ENCODE data around the gene RIC1. TPM values are rescaled to one million over a fixed set of nuclear protein-coding genes. Genes with fewer than 3 reads are reported as not detected.

The RIC1 gene
- total and polyA plus RNA-seq, 2 of the 8 experiments (the other 6 are each of a cell fraction or from before 2014, with no cell fraction given) = 10.7 to 24.5 TPM

- 89% methylated on average over 3 of the region's 3 CpGs; no CpG with 5 or more reads in 1 of the 2 experiments for WGBS, 2 experiments (ENCODE audit: extremely low coverage in 1 of 2, insufficient coverage in 1 of 2, insufficient read length in 1 of 2, insufficient replicate concordance in 2 of 2, low coverage in 1 of 2, low lambda C conversion rate in 2 of 2, missing lambda C conversion rate in 1 of 2)
- DNase-seq (ENCODE audit: low read depth in 1 of 2, low spot score in 2 of 2) = no peak
- Histone ChIP-seq H4K91ac (replicated peaks; ENCODE audit: insufficient read length, low read length) (no peak overlapping the region), H3K79me1 (ENCODE audit: low read depth, low read length) (no peaks in the 10 kb centered on the region), H3K18ac (ENCODE audit: extremely low read depth, low read length) (no peak overlapping the region), H3K4me3 (ENCODE audit: extremely low read depth in 1 of 4, insufficient read depth in 2 of 4, low read depth in 3 of 4, low read length in 4 of 4) (no peak overlapping the region), H3K27me3 (replicated peaks in 1 of 4; ENCODE audit: control insufficient read depth in 3 of 4, extremely low read depth in 1 of 4, insufficient read depth in 3 of 4, low read length in 3 of 4) (no peaks in the 10 kb centered on the region), H3K56ac (replicated peaks; ENCODE audit: insufficient read length, low read depth, low read length) (no peak overlapping the region), H4K5ac (ENCODE audit: insufficient read length, low read depth, low read length) (no peak overlapping the region), H4K20me1 (replicated peaks in 1 of 2; ENCODE audit: control insufficient read depth in 1 of 2, insufficient read depth in 2 of 2, low read length in 2 of 2) (no peaks in the 10 kb centered on the region), H3K4me2 (ENCODE audit: insufficient read depth in 1 of 2, low read depth in 2 of 2, low read length in 2 of 2) (no peak overlapping the region), H3K23me2 (ENCODE audit: low read depth, low read length) (no peaks in the 10 kb centered on the region), H3K4ac (replicated peaks; ENCODE audit: insufficient read length, low read depth, low read length) (no peak overlapping the region), H2BK12ac (ENCODE audit: low read depth, low read length) (no peak overlapping the region), H2BK5ac (ENCODE audit: low read depth, low read length) (no peak overlapping the region), H3K14ac (ENCODE audit: insufficient read length) (no peak overlapping the region), H3K36me3 (ENCODE audit: control insufficient read depth in 2 of 4, insufficient read depth in 4 of 4, low read length in 3 of 4) (no peaks in the 10 kb centered on the region), H2BK20ac (ENCODE audit: low read length) (no peak overlapping the region), H2AK5ac (ENCODE audit: low read depth, low read length) (no peak overlapping the region), H4K8ac (ENCODE audit: extremely low read depth, insufficient read depth, low read length) (no peak overlapping the region), H2BK120ac (replicated peaks; ENCODE audit: low read depth, low read length) (no peak overlapping the region), H3K23ac (ENCODE audit: insufficient read length) (no peak overlapping the region), H3K27ac (ENCODE audit: low read depth, low read length) (no peak overlapping the region), H3K9ac (replicated peaks in 1 of 4; ENCODE audit: extremely low read depth in 1 of 4, low read depth in 3 of 4, low read length in 3 of 4) (no peak overlapping the region), H2AFZ (ENCODE audit: low read length) (no peak overlapping the region), H3K79me2 (ENCODE audit: control insufficient read depth in 1 of 2, insufficient read depth in 2 of 2, low read length in 2 of 2) (no peaks in the 10 kb centered on the region), H3K9me3 (ENCODE audit: insufficient read depth in 2 of 2, low read depth in 1 of 2, low read length in 1 of 2) (no peaks in the 10 kb centered on the region), H3K4me1 (replicated peaks in 1 of 4; ENCODE audit: control insufficient read depth in 3 of 4, insufficient read depth in 4 of 4, low read length in 3 of 4) (no peaks in the 10 kb centered on the region), H2BK15ac (ENCODE audit: low read length) (no peak overlapping the region)
- CTCF ChIA-PET (ENCODE audit: partially characterized antibody) = interaction anchor here (0.8 to 1.0 kb wide), 2 partner anchors 9 to 130 kb away, joined by 3 read pairs; partner anchors contain the start of gene CD274
- POLR2A ChIA-PET (ENCODE audit: partially characterized antibody) = no interaction called here
- no peak for FAIRE-seq
- TF ChIP-seq SRF (IDR thresholded peaks at IDR 0.05; ENCODE audit: low read depth, low read length) = no peak
- TF ChIP-seq GABPA (IDR thresholded peaks at IDR 0.05; ENCODE audit: borderline replicate concordance, insufficient read depth, low read length) = no peak
These were observed 48.3 kb upstream of the RIC1 start for GRCh38 chr9:5580650-5581049.
